DND-41 (cell line): ENCODE results near the gene ZSCAN18.

Experiments
- EZH2 ChIP-seq: IDR thresholded peaks from 3 replicates; pipeline ENCODE4 v1.6.1; 2012; ENCODE audit warnings: borderline replicate concordance, low read depth, mild to moderate bottlenecking, moderate library complexity, low read length, inconsistent platforms; ENCODE audit not compliant: severe bottlenecking
- TF ChIP-seq, protein P1 (sequence below): IDR thresholded peaks from 2 replicates; pipeline ENCODE4 v1.5.1; 2012; ENCODE audit warnings: borderline replicate concordance, low read length, moderate library complexity, mild to moderate bottlenecking; ENCODE audit not compliant: poor library complexity, severe bottlenecking; ENCODE audit errors: extremely low read depth

GRCh38 chr19:58056261-58056660, 41.8 kb downstream of the ZSCAN18 start:
- TF ChIP-seq EZH2 = no peak
- TF ChIP-seq, protein P1, sequence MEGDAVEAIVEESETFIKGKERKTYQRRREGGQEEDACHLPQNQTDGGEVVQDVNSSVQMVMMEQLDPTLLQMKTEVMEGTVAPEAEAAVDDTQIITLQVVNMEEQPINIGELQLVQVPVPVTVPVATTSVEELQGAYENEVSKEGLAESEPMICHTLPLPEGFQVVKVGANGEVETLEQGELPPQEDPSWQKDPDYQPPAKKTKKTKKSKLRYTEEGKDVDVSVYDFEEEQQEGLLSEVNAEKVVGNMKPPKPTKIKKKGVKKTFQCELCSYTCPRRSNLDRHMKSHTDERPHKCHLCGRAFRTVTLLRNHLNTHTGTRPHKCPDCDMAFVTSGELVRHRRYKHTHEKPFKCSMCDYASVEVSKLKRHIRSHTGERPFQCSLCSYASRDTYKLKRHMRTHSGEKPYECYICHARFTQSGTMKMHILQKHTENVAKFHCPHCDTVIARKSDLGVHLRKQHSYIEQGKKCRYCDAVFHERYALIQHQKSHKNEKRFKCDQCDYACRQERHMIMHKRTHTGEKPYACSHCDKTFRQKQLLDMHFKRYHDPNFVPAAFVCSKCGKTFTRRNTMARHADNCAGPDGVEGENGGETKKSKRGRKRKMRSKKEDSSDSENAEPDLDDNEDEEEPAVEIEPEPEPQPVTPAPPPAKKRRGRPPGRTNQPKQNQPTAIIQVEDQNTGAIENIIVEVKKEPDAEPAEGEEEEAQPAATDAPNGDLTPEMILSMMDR = no peak
